HG03060 (cell line): ENCODE results near the gene ACIN1.
"Not testable (repeated sequence)": the region's sequence is repeated elsewhere in the genome, so short reads cannot be mapped to it uniquely, and the experiment has no call there.

Experiments
- ATAC-seq: cut with Tn5 transposase; IDR thresholded peaks from one replicate; pipeline ENCODE4 v1.9.1; 2021; ENCODE audit warnings: low read depth, moderate number of reproducible peaks; ENCODE audit not compliant: unreplicated experiment

ACIN1 gene

DNA sequence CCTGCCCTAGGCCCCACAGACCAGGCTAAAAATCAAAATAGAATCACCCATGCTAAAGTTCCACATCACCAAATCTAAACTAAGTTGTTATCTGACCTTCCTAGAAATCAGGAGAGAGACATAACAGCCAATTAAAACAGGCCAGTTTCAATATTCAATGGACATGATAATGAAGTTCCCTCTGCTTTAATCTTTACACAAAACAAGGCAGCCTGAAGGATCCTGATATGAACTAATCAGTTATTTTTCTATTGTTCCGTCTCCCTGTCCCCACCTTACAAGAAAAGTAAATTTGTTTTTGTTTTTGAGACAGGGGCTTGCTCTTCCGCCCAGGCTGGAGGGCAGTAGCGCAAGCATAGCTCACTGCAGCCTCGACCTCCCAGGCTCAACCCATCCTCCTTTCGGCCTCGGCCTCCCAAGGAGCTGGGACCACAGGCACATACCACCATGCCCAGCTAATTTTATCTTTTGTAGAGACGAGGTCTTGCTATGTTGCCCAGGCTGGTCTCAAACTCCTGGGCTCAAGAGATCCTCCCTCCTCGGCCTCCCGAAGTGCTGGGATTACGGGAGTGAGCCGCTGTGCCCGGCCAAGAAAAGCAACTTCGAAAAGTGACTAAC is 29.5 kb upstream of the ACIN1 start:
- ATAC-seq: no peak

GRCh38 chr14:23123419-23123818 is 28.5 kb upstream of the ACIN1 start:
- ATAC-seq: no peak

- no peak for ATAC-seq
Observed at GRCh38 chr14:23122086-23122485, 27.1 kb upstream of the ACIN1 start.

DNA sequence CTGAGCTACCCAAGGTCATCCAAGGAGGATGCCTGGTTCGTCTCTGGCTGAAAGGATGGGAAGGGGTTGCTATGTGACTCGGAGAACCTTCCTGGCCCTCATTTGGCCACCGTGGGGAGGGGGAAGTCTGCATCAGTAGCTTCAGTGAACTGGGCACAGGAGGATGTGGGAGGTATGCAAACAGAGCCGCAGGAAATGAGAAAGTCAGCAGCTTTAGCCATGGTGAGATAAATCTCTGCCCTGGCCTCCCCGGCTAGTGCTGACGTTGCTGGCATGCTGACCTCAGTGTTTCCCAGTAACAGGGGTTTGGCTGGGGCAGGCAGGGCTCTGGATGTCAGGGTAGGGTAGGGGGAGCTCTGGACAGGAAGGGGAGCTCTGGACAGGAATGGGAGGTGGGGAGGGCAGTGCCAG is 26.4 kb upstream of the ACIN1 start:
- no peak for ATAC-seq

DNA sequence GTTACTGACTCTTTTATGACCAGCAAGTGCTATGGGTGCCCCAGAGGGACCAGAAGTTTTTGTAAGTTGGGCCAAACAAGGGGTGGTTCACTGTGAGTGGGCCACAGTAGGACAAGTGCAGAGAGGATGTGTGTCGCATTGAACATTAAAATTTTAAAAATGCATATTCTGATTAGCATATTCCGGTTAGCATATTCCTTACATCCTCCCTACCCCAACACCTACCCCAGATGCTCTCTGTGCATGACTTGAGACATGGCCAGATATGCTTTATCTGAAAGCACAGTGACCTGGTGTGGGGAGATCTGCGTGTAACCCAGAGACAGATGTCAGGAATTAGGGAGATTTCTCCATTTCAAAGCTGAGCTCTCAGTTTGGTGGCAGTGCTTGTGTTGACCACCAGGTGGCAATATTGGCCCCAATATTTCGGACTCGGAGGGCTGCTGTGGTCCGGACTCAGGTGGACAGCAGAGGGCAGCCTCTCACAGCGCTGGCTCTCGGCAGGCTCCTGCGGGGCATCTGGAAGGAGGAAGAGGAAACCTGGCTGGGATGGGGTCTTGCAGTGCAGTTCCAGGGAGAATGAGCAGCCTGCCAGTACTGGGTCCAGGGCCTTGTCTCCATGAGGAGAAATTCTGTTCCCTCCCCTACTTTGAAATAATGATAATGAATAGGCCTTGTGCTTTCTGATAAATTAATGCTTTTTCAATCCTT is 25.8 kb upstream of the ACIN1 start:
- peak; percentile 69 for ATAC-seq

GRCh38 chr14:23119363-23120327 is 24.7 kb upstream of the ACIN1 start:
- ATAC-seq: no peak

- no peak for ATAC-seq
Observed at GRCh38 chr14:23118506-23119362, 23.8 kb upstream of the ACIN1 start, which contains the start of gene CEBPE. TSS of gene CEBPE (minus strand) at chr14:23119255. CDS start at chr14:23119091, 164 bp downstream.

GRCh38 chr14:23117371-23118020 is 22.6 kb upstream of the ACIN1 start:
- no peak for ATAC-seq

DNA sequence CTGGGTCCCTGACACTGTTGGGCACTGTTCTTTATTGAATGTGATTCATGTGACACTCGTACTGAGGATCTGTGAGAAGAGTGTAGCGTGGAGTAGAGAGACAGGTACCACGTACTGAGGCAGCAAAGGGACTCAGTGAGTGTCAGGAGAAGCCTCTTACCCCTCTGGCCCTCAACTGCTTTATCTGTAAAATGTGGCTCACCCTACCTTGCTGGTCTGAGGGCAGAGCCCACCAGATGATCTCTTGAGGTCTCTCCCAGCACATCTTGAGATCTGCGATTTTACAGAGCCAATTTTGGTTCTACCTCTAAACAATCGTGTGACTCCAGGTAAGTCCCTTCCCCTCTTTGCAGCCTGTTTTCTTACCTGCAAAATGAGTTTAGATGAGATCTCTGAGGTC is 21.0 kb upstream of the ACIN1 start:
- no peak for ATAC-seq

DNA sequence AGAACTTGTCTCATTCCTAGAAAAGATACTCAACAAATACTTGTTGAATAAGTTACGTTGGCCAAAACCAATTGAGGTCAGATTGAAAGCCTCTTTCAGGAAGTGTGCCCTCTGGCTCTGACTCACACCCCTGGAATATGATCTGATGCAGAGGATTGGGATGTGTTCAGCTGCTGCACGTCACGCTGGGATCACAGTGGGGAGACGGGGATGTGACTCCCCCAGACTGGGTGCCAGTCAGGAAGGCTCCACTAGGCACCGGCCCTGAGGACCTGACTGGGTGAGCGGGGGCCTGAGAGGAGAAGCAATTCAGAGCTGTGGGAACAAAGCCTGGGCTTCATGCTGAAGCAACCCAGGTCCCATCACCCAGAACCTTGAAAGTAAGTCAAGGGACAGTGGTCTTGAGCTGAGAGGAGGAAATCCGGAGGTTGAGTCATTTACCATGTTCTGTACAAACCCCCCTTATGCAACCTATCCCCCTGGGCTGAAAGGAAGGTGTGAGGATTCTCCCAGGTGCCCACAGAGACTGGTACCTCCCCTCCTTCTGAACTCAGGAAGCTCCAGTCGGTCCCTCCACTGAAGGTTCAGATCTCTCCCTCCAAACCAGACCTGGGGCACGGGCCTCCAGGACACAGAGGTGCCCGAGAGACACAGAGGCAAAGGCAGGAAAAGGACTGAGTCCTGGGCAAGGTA is 20.2 kb upstream of the ACIN1 start:
- no peak for ATAC-seq

DNA sequence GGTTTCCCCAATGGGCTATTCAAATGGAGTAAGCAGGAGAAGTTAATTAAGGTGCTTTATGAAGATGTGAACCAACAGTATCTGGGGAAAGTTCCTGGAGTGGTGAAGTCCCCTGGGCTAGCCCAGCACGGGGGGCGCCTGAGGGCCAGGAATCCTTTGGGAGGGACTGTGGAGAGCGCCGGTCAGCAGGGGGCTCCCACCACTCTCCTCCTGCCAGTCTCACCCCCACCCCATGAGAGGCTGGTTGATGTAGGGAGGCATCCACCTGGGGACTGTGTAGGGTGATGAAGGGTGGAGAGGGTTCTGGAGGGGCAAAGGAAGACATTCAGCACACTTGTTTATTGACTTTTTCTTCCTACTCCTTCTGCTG is 19.7 kb upstream of the ACIN1 start:
- ATAC-seq: no peak

DNA sequence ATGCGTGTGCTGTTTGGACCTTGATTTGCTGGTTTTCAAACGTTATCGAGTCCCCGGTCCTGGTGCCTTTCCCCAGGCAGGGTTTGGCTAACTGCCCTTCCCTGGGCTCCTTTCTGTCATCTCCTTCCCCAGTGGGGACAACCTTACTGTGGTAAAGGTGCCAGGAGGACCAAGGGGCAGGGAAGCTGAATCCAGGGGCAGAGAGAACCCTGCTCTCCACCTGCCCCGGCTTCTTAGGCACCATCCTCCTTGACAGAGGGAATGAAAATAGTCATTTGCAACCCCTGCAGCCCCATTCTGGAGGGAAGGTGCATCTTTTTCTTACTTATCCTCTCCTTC is 19.2 kb upstream of the ACIN1 start:
- ATAC-seq: no peak

- ATAC-seq: no peak
Observed at GRCh38 chr14:23113431-23114119, 18.6 kb upstream of the ACIN1 start.

- ATAC-seq: no peak
Observed at GRCh38 chr14:23112359-23113178, 17.6 kb upstream of the ACIN1 start.

DNA sequence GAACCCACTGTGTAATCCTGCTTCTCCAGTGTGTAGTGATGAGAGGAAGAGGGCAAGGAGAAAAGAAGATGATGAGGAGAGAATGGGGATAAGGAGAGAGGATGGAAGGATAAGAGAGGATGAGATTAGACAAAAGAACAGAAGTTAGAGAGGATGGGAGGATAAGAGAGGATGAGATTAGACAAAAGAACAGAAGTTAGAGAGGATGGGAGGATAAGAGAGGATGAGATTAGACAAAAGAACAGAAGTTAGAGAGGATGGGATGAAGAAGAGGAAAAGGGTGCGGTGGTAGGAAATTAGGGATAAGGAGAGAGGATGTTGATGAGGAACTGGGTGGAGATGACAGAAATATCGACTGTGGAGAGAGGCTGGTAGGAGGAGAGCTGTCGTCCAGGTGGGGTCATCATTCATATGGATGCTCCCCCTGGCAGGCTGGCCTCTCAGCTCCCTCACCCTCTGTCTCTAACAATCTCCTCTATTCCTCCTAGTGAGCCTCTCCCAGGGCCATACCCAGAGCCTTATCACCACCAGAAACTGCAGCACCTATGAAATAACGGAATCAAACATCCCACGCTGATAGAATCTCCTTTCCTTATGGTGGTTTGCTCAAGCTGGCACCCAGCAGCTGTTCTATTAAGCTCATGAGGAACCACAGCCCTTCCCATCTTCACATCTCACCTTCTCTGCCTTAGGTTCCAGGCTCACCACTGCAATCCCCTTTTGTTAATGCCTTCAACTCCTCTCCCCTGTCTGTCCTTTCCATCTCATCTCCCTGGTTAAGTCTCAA is 15.8 kb upstream of the ACIN1 start:
- no peak for ATAC-seq

- ATAC-seq: no peak
Observed at GRCh38 chr14:23109769-23110168, 14.8 kb upstream of the ACIN1 start.

- not testable (repeated sequence) for ATAC-seq
Observed at GRCh38 chr14:23108169-23108568, 13.2 kb upstream of the ACIN1 start.
